K562 (cell line): ENCODE results near the gene LRIT3.

Experiments
- CHD2 ChIP-seq: IDR thresholded peaks from 2 replicates; pipeline ENCODE4 v1.6.1; 2011; ENCODE audit warnings: low read depth, low read length
- ILF3 ChIP-seq: fragments of 450-650 bp; IDR thresholded peaks from 2 replicates; pipeline ENCODE4 v1.6.1; 2018; ENCODE audit warnings: antibody characterized with exemption, mild to moderate bottlenecking, moderate library complexity, borderline replicate concordance
- MYC ChIP-seq, 2 experiments: fragments of 250-450 bp in 1 of 2; sonication (Bioruptor Pico) in 1 of 2; IDR thresholded peaks; 2 replicates each; pipeline versions ENCODE4 v1.5.1 to v1.6.1; 2012 to 2021; ENCODE audit warnings: low read depth in 2 of 2, borderline replicate concordance in 1 of 2, improper control_type of control experiment in 1 of 2, low read length in 1 of 2, mild to moderate bottlenecking in 1 of 2, moderate library complexity in 1 of 2
- TEAD2 ChIP-seq: fragments of 450-650 bp; IDR thresholded peaks from 2 replicates; pipeline ENCODE4 v1.6.1; 2016; ENCODE audit warnings: missing genetic modification characterization, control low read depth, missing compliant biosample characterization

DNA sequence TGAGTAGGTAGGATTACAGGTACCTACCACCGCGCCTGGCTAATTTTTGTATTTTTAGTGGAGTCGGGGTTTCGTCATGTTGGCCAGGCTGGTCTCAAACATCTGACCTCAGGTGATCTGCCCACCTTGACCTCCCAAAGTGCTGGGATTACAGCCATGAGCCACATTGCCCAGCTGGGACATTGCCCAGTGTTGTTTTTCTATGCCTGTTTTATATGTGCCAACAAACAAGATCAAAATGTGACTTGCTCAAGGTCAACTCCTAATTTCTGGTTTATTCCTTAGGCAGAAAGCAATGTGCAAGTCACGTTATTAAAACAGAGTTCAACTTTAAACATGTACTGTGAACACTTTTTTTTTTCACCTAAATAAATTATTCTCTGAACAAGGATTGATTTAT is 2.7 kb downstream of the LRIT3 start:
- TF ChIP-seq CHD2 = no peak
- no peak for TF ChIP-seq TEAD2
- no peak for TF ChIP-seq MYC (IDR thresholded peaks at IDR 0.05; ENCODE audit: low read depth, low read length)
- TF ChIP-seq MYC (CRISPR knock-in tag; IDR thresholded peaks at IDR 0.05; ENCODE audit: borderline replicate concordance, low read depth) = no peak
- no peak for TF ChIP-seq ILF3
